Cardiac muscle cell (in vitro differentiated cells and primary cell): ENCODE results near the gene CCSER1. TPM values are rescaled to one million over a fixed set of nuclear protein-coding genes. Genes with fewer than 3 reads are reported as not detected.

Experiments
- DNase-seq, 2 donors: peaks; one replicate each; pipeline versions ENCODE4 v3.0.0 to v3.0.0-alpha.2; 2010 to 2017; ENCODE audit warnings: low read depth in 1 of 2, low spot score in 1 of 2
- H3K27ac ChIP-seq: fragments of 200-600 bp; sonication (generic); 2 replicates; pipeline ENCODE4 v1.5.1; 2016
- H3K27me3 ChIP-seq: fragments of 200-600 bp; sonication (generic); 2 replicates; pipeline ENCODE4 v1.6.0; 2016; ENCODE audit warnings: control low read depth
- H3K36me3 ChIP-seq: fragments of 200-600 bp; sonication (generic); 2 replicates; pipeline ENCODE4 v1.5.1; 2016; ENCODE audit warnings: control low read depth
- H3K4me1 ChIP-seq: fragments of 200-600 bp; sonication (generic); 2 replicates; pipeline ENCODE4 v1.8.1; 2017; ENCODE audit warnings: low read depth, mild to moderate bottlenecking, mixed run types
- H3K4me3 ChIP-seq: fragments of 200-600 bp; sonication (generic); 2 replicates; pipeline ENCODE4 v1.5.1; 2016; ENCODE audit warnings: mild to moderate bottlenecking
- H3K9me3 ChIP-seq: fragments of 200-600 bp; sonication (generic); 2 replicates; pipeline ENCODE4 v1.5.1; 2017; ENCODE audit warnings: low read depth, mild to moderate bottlenecking, control low read depth
- CTCF ChIP-seq: IDR thresholded peaks from 2 replicates; pipeline ENCODE4 v1.5.1; 2012; ENCODE audit warnings: low read depth, mild to moderate bottlenecking, low read length
- polyA plus RNA-seq: library from polyadenylated mRNA; unstranded; fragments of >200 nt; fragmentation: Nextera tagmentation; extraction: Ambion mirVana; gene quantifications from 2 replicates; pipeline ENCODE4 v1.2.1, GENCODE V29; 2016
- total RNA-seq: library from RNA; depleted of rRNA; stranded (reverse); fragments of >200 nt; gene quantifications from 2 replicates; pipeline ENCODE4 v1.2.3, GENCODE V29; 2016

CCSER1 gene
- total and polyA plus RNA-seq, 2 experiments from 2014 or later, result 0.77 to 3.6 TPM

- Histone ChIP-seq H3K9me3 (no peaks in the 10 kb centered on the region), H3K36me3 (no peaks in the 10 kb centered on the region), H3K27me3 (no peaks in the 10 kb centered on the region), H3K27ac (no peak overlapping the region), H3K4me1 (no peaks in the 10 kb centered on the region), H3K4me3 (no peak overlapping the region)
- TF ChIP-seq CTCF, result no peak
- peak in 1 of 2 donors; percentile 19 for DNase-seq
These were observed 318.2 kb downstream of the CCSER1 start for GRCh38 chr4:90445380-90445779.

- no peak overlapping the region for H3K4me3 ChIP-seq
- TF ChIP-seq CTCF, result no peak
- no peak overlapping the region for H3K27ac ChIP-seq
- no peaks in the 10 kb centered on the region for H3K27me3 ChIP-seq
- no peaks in the 10 kb centered on the region for H3K9me3 ChIP-seq
- no peak for DNase-seq
- H3K36me3 ChIP-seq, result no peaks in the 10 kb centered on the region
- no peaks in the 10 kb centered on the region for H3K4me1 ChIP-seq
These were observed 322.4 kb downstream of the CCSER1 start for GRCh38 chr4:90449626-90450025.

- no peak for TF ChIP-seq CTCF
- Histone ChIP-seq H3K4me1 (no peaks in the 10 kb centered on the region), H3K27ac (no peak overlapping the region), H3K27me3 (no peaks in the 10 kb centered on the region), H3K4me3 (no peak overlapping the region), H3K36me3 (no peaks in the 10 kb centered on the region), H3K9me3 (no peaks in the 10 kb centered on the region)
- no peak for DNase-seq
These were observed 329.7 kb downstream of the CCSER1 start for GRCh38 chr4:90456891-90457290.

GRCh38 chr4:90457817-90458216, 330.6 kb downstream of the CCSER1 start:
- Histone ChIP-seq H3K27ac (no peak overlapping the region), H3K36me3 (no peaks in the 10 kb centered on the region), H3K27me3 (no peaks in the 10 kb centered on the region), H3K4me3 (no peak overlapping the region), H3K9me3 (no peaks in the 10 kb centered on the region), H3K4me1 (no peaks in the 10 kb centered on the region)
- no peak for TF ChIP-seq CTCF
- DNase-seq, result no peak

GRCh38 chr4:90458576-90458975, 331.4 kb downstream of the CCSER1 start:
- H3K4me3 ChIP-seq, result no peak overlapping the region

More at GRCh38 chr4:90458576-90458975, 331.4 kb downstream of the CCSER1 start:
- Histone ChIP-seq H3K36me3 (no peaks in the 10 kb centered on the region), H3K27me3 (no peaks in the 10 kb centered on the region), H3K9me3 (no peaks in the 10 kb centered on the region), H3K27ac (no peak overlapping the region), H3K4me1 (no peaks in the 10 kb centered on the region)
- no peak for DNase-seq
- no peak for TF ChIP-seq CTCF
